K562 (cell line): ENCODE measurements around the gene PRDM11.

Source experiments
- ATF2 ChIP-seq: sonication (generic); formaldehyde crosslinking; IDR thresholded peaks from 2 replicates; pipeline ENCODE4 v1.8.1; 2022; ENCODE audit warnings: missing genetic modification reagents
- CTCF ChIP-seq, 3 experiments: IDR thresholded peaks in 2 of 3; conservative IDR thresholded peaks in 1 of 3; 2 replicates each; pipeline ENCODE4 v1.5.1; 2011 to 2012; ENCODE audit warnings: low read length in 3 of 3, mild to moderate bottlenecking in 3 of 3, control low read depth in 2 of 3, improper control_type of control experiment in 1 of 3, inconsistent platforms in 1 of 3, low read depth in 1 of 3, mixed read lengths in 1 of 3, moderate library complexity in 1 of 3; ENCODE audit not compliant: insufficient read depth in 2 of 3
- EP300 ChIP-seq: IDR thresholded peaks from 2 replicates; pipeline ENCODE4 v1.6.1; 2012; ENCODE audit warnings: low read length, improper control_type of control experiment
- HDAC2 ChIP-seq: fragments of 450-650 bp; IDR thresholded peaks from 2 replicates; pipeline ENCODE4 v1.6.1; 2016; ENCODE audit warnings: mild to moderate bottlenecking
- HDAC3 ChIP-seq: fragments of 450-650 bp; IDR thresholded peaks from 2 replicates; pipeline ENCODE4 v1.6.1; 2018; ENCODE audit warnings: borderline replicate concordance, mild to moderate bottlenecking, moderate library complexity; ENCODE audit not compliant: partially characterized antibody
- KHSRP ChIP-seq: fragments of 450-650 bp; IDR thresholded peaks from 2 replicates; pipeline ENCODE4 v1.6.1; 2017
- MEF2D ChIP-seq: conservative IDR thresholded peaks from 2 replicates; pipeline ENCODE4 v1.6.1; 2016; ENCODE audit warnings: low read depth, missing genetic modification characterization, missing compliant biosample characterization
- POLR2A ChIP-seq: fragments of 450-650 bp; conservative IDR thresholded peaks from 2 replicates; pipeline ENCODE4 v1.6.1; 2016
- POLR2AphosphoS5 ChIP-seq: IDR thresholded peaks from 2 replicates; pipeline ENCODE4 v1.6.1; 2011; ENCODE audit warnings: mild to moderate bottlenecking, low read depth, low read length, moderate library complexity; ENCODE audit not compliant: control insufficient read depth, insufficient read depth
- RBM14 ChIP-seq: fragments of 200-400 bp; formaldehyde crosslinking; IDR thresholded peaks from 2 replicates; pipeline ENCODE4 v1.6.1; 2018; ENCODE audit warnings: low read depth, mild to moderate bottlenecking, low read length, moderate library complexity, borderline replicate concordance; ENCODE audit not compliant: insufficient read depth
- USF2 ChIP-seq: sonication (generic); formaldehyde crosslinking; IDR thresholded peaks from 2 replicates; pipeline ENCODE4 v1.5.0; 2020; ENCODE audit warnings: missing genetic modification reagents
- ZNF12 ChIP-seq: sonication (generic); formaldehyde crosslinking; IDR thresholded peaks from 2 replicates; pipeline ENCODE4 v1.4.0; 2020; ENCODE audit warnings: mild to moderate bottlenecking, missing genetic modification reagents
- ZNF263 ChIP-seq: sonication (generic); formaldehyde crosslinking; IDR thresholded peaks from 2 replicates; pipeline ENCODE4 v1.8.0; 2022; ENCODE audit warnings: mild to moderate bottlenecking, missing genetic modification reagents, borderline replicate concordance

GRCh38 chr11:45184640-45185039 lies 38.2 kb downstream of the PRDM11 start:
- TF ChIP-seq EP300 = no peak
- no peak for TF ChIP-seq RBM14
- no peak for TF ChIP-seq MEF2D (tag)
- TF ChIP-seq USF2 (CRISPR knock-in tag) = no peak
- TF ChIP-seq HDAC3 = no peak
- TF ChIP-seq CTCF (IDR thresholded peaks at IDR 0.05 in 2 of 3, conservative IDR thresholded peaks at IDR 0.05 in 1 of 3; ENCODE audit: insufficient read depth in 2 of 3, low read depth in 1 of 3, low read length in 3 of 3) = no peak
- TF ChIP-seq ZNF12 = no peak
- TF ChIP-seq POLR2AphosphoS5 = no peak
- no peak for TF ChIP-seq HDAC2
- no peak for TF ChIP-seq POLR2A
- TF ChIP-seq ZNF263 (CRISPR knock-in tag) = no peak
- TF ChIP-seq KHSRP = no peak
- no peak for TF ChIP-seq ATF2 (CRISPR knock-in tag)
